ENCODE measurements around the gene COA6. TPM values are rescaled to one million over a fixed set of nuclear protein-coding genes. Genes with fewer than 3 reads are reported as not detected.
A peak's percentile ranks its signal among the peaks of the same experiment; 100 is the strongest.

The COA6 gene
- total and polyA plus RNA-seq, 2 of the 13 experiments (the other 11 are each of a cell fraction or from before 2014, with no cell fraction given), result 32.4 to 104 TPM

- TF ChIP-seq ZNF646 (CRISPR knock-in tag; IDR thresholded peaks at IDR 0.05) (peak; percentile 29; the same call in 1 of the 2 replicates), ZBTB43 (CRISPR knock-in tag; conservative IDR thresholded peaks at IDR 0.05) (no peak), ERF (CRISPR knock-in tag; IDR thresholded peaks at IDR 0.05) (no peak), TAF1 (CRISPR knock-in tag; IDR thresholded peaks at IDR 0.05) (no peak), CHD2 (IDR thresholded peaks at IDR 0.05; ENCODE audit: low read depth, low read length) (no peak), ZNF234 (CRISPR knock-in tag; conservative IDR thresholded peaks at IDR 0.05) (no peak), SIN3A (IDR thresholded peaks at IDR 0.05; ENCODE audit: borderline replicate concordance, low read depth, low read length) (no peak), ZC3H4 (CRISPR knock-in tag; IDR thresholded peaks at IDR 0.05; ENCODE audit: borderline replicate concordance) (no peak), SOX13 (IDR thresholded peaks at IDR 0.05) (no peak), SOX13 (CRISPR knock-in tag; conservative IDR thresholded peaks at IDR 0.05 in 1 of 2, IDR thresholded peaks at IDR 0.05 in 1 of 2) (peak in 1 of 2 experiments; percentile 23; a peak in 1 of 4 replicates), BRF2 (CRISPR knock-in tag; IDR thresholded peaks at IDR 0.05) (no peak), HOXA3 (CRISPR knock-in tag; IDR thresholded peaks at IDR 0.05) (no peak), MED1 (CRISPR knock-in tag; IDR thresholded peaks at IDR 0.05) (0 out of 2 replicates have a peak, but pooled peaks have one; percentile 23), ZFYVE20 (CRISPR knock-in tag; IDR thresholded peaks at IDR 0.05; ENCODE audit: borderline replicate concordance, low read depth) (no peak), ZNF552 (CRISPR knock-in tag; IDR thresholded peaks at IDR 0.05; ENCODE audit: borderline replicate concordance) (no peak), CREBL2 (CRISPR knock-in tag; IDR thresholded peaks at IDR 0.05; ENCODE audit: borderline replicate concordance) (no peak), HNRNPUL1 (IDR thresholded peaks at IDR 0.05; ENCODE audit: low read depth, low read length) (no peak), POLR2AphosphoS2 (IDR thresholded peaks at IDR 0.05; ENCODE audit: low read depth, low read length) (no peak), HMGXB4 (CRISPR knock-in tag; IDR thresholded peaks at IDR 0.05; ENCODE audit: borderline replicate concordance in 1 of 2, low read depth in 1 of 2) (no peak), SALL1 (CRISPR knock-in tag; IDR thresholded peaks at IDR 0.05) (peak; percentile 56)
These were observed 24.3 kb upstream of the COA6 start (continued) for GRCh38 chr1:234348964-234349363.

Data from HepG2 (cell line).